Measurements from ENCODE around the gene NGEF. TPM values are rescaled to one million over a fixed set of nuclear protein-coding genes. Genes with fewer than 3 reads are reported as not detected.

Gene NGEF
- total and polyA plus RNA-seq, 4 donors = 10.6 to 22.6 (median 10.8) TPM

DNA sequence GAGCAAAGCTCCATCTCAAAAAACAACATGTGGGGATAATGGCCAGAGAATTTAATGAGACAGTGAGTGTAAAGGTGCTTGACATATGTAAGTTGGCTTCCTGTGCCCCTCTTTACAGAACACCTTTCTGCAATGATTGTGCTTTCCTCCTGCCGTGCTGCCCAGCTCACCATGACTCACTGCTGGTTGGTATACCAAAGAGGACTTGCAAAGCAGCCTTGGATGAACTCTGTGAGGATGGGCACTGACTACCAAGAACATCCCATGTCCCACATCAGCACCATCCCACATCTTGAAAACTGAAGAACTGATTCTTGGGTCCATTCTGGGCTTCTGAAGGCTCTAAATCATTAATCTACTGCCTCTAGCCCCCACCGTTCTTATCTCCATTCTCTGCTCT, 52.2 kb downstream of the NGEF start:
- H3K36me3 ChIP-seq (ENCODE audit: control insufficient read depth in 4 of 4, insufficient read depth in 3 of 4, low read depth in 1 of 4, low read length in 3 of 4) = peaks cover 0 to 9% (median 2%) of the 10 kb centered on the region in 4 donors
- TF ChIP-seq YY1 (IDR thresholded peaks at IDR 0.05) (no peak), EGR1 (IDR thresholded peaks at IDR 0.05; ENCODE audit: low read depth in 2 of 2) (no peak), GABPA (IDR thresholded peaks at IDR 0.05 in 1 of 2, conservative IDR thresholded peaks at IDR 0.05 in 1 of 2) (no peak)
- TF ChIP-seq, protein P1, sequence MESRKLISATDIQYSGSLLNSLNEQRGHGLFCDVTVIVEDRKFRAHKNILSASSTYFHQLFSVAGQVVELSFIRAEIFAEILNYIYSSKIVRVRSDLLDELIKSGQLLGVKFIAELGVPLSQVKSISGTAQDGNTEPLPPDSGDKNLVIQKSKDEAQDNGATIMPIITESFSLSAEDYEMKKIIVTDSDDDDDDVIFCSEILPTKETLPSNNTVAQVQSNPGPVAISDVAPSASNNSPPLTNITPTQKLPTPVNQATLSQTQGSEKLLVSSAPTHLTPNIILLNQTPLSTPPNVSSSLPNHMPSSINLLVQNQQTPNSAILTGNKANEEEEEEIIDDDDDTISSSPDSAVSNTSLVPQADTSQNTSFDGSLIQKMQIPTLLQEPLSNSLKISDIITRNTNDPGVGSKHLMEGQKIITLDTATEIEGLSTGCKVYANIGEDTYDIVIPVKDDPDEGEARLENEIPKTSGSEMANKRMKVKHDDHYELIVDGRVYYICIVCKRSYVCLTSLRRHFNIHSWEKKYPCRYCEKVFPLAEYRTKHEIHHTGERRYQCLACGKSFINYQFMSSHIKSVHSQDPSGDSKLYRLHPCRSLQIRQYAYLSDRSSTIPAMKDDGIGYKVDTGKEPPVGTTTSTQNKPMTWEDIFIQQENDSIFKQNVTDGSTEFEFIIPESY (IDR thresholded peaks at IDR 0.05) = no peak
- no peaks in the 10 kb centered on the region for H3K27me3 ChIP-seq (ENCODE audit: control insufficient read depth in 4 of 4, insufficient read depth in 4 of 4, low read length in 3 of 4)
- no peaks in the 10 kb centered on the region for H3K4me1 ChIP-seq (ENCODE audit: control insufficient read depth in 4 of 4, insufficient read depth in 4 of 4, low read length in 3 of 4)
- DNase-seq (ENCODE audit: low spot score) = no peak
- H3K9me3 ChIP-seq (ENCODE audit: control insufficient read depth in 4 of 4, low read length in 3 of 4) = no peaks in the 10 kb centered on the region
- H3K9ac ChIP-seq (ENCODE audit: low read depth in 1 of 2, low read length in 2 of 2) = no peak overlapping the region
- WGBS = 95% methylated on average over 2 of the region's 2 CpGs
- no peak overlapping the region for H3K4me3 ChIP-seq (ENCODE audit: low read depth in 1 of 3, low read length in 3 of 3)
- H3K27ac ChIP-seq (ENCODE audit: low read depth in 1 of 2, low read length in 2 of 2) = no peak overlapping the region

DNA sequence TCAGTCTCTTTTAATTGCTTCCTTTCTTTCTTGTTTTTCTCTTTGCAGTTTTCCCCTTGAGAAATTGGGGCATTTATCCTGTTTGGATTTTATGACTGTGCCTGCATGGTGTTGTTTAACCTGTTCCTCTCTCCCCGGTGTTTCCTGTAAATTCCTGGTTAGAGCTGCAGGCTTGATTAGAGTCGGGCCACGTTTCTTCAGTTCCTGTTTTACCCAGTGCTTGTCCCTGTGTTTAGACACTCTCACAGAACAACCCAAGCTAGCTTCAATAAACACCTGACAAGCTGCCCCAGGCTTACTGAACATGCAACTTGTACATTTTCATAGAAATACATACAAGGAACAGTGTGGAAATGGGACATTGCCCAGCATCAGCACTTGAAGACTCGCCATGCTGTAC, 53.9 kb downstream of the NGEF start:
- Histone ChIP-seq H3K4me1 (ENCODE audit: control insufficient read depth in 4 of 4, insufficient read depth in 4 of 4, low read length in 3 of 4) (no peaks in the 10 kb centered on the region), H3K9me3 (ENCODE audit: control insufficient read depth in 4 of 4, low read length in 3 of 4) (no peaks in the 10 kb centered on the region), H3K27me3 (ENCODE audit: control insufficient read depth in 4 of 4, insufficient read depth in 4 of 4, low read length in 3 of 4) (no peaks in the 10 kb centered on the region), H3K36me3 (ENCODE audit: control insufficient read depth in 4 of 4, insufficient read depth in 3 of 4, low read depth in 1 of 4, low read length in 3 of 4) (peaks cover 0 to 7% (median 1%) of the 10 kb centered on the region in 4 donors), H3K27ac (ENCODE audit: low read depth in 1 of 2, low read length in 2 of 2) (no peak overlapping the region), H3K4me3 (ENCODE audit: low read depth in 1 of 3, low read length in 3 of 3) (no peak overlapping the region), H3K9ac (ENCODE audit: low read depth in 1 of 2, low read length in 2 of 2) (no peak overlapping the region)
- WGBS = 87% methylated on average over 4 of the region's 4 CpGs
- TF ChIP-seq NR2F2 (IDR thresholded peaks at IDR 0.05) (no peak), YY1 (IDR thresholded peaks at IDR 0.05) (no peak), TAF1 (conservative IDR thresholded peaks at IDR 0.05) (no peak), JUND (IDR thresholded peaks at IDR 0.05) (no peak), HNF4G (IDR thresholded peaks at IDR 0.05) (no peak), GABPA (IDR thresholded peaks at IDR 0.05 in 1 of 2, conservative IDR thresholded peaks at IDR 0.05 in 1 of 2) (no peak), HNF4A (conservative IDR thresholded peaks at IDR 0.05) (no peak), FOXA2 (IDR thresholded peaks at IDR 0.05) (no peak), RXRA (IDR thresholded peaks at IDR 0.05) (no peak), EGR1 (IDR thresholded peaks at IDR 0.05; ENCODE audit: low read depth in 2 of 2) (no peak)
- TF ChIP-seq, protein P1 (IDR thresholded peaks at IDR 0.05) = no peak
- TF ChIP-seq, protein P2, sequence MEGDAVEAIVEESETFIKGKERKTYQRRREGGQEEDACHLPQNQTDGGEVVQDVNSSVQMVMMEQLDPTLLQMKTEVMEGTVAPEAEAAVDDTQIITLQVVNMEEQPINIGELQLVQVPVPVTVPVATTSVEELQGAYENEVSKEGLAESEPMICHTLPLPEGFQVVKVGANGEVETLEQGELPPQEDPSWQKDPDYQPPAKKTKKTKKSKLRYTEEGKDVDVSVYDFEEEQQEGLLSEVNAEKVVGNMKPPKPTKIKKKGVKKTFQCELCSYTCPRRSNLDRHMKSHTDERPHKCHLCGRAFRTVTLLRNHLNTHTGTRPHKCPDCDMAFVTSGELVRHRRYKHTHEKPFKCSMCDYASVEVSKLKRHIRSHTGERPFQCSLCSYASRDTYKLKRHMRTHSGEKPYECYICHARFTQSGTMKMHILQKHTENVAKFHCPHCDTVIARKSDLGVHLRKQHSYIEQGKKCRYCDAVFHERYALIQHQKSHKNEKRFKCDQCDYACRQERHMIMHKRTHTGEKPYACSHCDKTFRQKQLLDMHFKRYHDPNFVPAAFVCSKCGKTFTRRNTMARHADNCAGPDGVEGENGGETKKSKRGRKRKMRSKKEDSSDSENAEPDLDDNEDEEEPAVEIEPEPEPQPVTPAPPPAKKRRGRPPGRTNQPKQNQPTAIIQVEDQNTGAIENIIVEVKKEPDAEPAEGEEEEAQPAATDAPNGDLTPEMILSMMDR (IDR thresholded peaks at IDR 0.05; ENCODE audit: low read depth, low read length, missing input control) = no peak
- no peak for DNase-seq (ENCODE audit: low spot score)

DNA sequence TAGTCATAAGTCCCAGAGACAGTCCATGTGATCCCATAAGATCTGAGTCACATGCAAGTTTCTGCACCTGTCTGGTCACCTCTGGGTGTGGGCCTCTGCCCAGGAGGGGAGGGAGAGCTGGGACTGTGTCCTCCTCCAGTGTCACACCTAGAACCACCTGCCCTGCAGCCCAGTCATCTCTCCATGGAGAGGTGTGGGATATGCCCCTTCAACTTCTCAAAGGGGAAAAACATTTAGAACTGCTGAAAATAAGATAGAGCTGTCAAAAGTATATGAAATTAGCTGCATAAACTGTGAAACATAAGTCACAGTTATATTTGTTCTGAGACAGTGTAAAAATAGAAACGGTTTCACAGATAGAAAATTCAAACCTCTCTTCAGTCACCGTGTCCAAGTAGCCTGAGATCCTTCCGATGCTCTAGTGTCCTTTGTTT, 55.4 kb downstream of the NGEF start:
- H3K27ac ChIP-seq (ENCODE audit: low read depth in 1 of 2, low read length in 2 of 2) = no peak overlapping the region
- 89% methylated on average over 3 of the region's 3 CpGs for WGBS
- DNase-seq (ENCODE audit: low spot score) = no peak
- H3K27me3 ChIP-seq (ENCODE audit: control insufficient read depth in 4 of 4, insufficient read depth in 4 of 4, low read length in 3 of 4) = no peaks in the 10 kb centered on the region
- no peak for TF ChIP-seq HNF4A (conservative IDR thresholded peaks at IDR 0.05)
- TF ChIP-seq YY1 (IDR thresholded peaks at IDR 0.05) = no peak
- no peak for TF ChIP-seq RXRA (IDR thresholded peaks at IDR 0.05)
- TF ChIP-seq TAF1 (conservative IDR thresholded peaks at IDR 0.05) = no peak
- TF ChIP-seq, protein P3, sequence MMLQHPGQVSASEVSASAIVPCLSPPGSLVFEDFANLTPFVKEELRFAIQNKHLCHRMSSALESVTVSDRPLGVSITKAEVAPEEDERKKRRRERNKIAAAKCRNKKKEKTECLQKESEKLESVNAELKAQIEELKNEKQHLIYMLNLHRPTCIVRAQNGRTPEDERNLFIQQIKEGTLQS (IDR thresholded peaks at IDR 0.05) = no peak
- TF ChIP-seq, protein P4, sequence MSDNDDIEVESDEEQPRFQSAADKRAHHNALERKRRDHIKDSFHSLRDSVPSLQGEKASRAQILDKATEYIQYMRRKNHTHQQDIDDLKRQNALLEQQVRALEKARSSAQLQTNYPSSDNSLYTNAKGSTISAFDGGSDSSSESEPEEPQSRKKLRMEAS (IDR thresholded peaks at IDR 0.05) = no peak
- TF ChIP-seq, protein P5, sequence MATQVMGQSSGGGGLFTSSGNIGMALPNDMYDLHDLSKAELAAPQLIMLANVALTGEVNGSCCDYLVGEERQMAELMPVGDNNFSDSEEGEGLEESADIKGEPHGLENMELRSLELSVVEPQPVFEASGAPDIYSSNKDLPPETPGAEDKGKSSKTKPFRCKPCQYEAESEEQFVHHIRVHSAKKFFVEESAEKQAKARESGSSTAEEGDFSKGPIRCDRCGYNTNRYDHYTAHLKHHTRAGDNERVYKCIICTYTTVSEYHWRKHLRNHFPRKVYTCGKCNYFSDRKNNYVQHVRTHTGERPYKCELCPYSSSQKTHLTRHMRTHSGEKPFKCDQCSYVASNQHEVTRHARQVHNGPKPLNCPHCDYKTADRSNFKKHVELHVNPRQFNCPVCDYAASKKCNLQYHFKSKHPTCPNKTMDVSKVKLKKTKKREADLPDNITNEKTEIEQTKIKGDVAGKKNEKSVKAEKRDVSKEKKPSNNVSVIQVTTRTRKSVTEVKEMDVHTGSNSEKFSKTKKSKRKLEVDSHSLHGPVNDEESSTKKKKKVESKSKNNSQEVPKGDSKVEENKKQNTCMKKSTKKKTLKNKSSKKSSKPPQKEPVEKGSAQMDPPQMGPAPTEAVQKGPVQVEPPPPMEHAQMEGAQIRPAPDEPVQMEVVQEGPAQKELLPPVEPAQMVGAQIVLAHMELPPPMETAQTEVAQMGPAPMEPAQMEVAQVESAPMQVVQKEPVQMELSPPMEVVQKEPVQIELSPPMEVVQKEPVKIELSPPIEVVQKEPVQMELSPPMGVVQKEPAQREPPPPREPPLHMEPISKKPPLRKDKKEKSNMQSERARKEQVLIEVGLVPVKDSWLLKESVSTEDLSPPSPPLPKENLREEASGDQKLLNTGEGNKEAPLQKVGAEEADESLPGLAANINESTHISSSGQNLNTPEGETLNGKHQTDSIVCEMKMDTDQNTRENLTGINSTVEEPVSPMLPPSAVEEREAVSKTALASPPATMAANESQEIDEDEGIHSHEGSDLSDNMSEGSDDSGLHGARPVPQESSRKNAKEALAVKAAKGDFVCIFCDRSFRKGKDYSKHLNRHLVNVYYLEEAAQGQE (IDR thresholded peaks at IDR 0.05) = no peak
- TF ChIP-seq FOXA2 (IDR thresholded peaks at IDR 0.05) = no peak
- TF ChIP-seq EGR1 (IDR thresholded peaks at IDR 0.05; ENCODE audit: low read depth in 2 of 2) = no peak
- no peak for TF ChIP-seq JUND (IDR thresholded peaks at IDR 0.05)
- no peaks in the 10 kb centered on the region for H3K9me3 ChIP-seq (ENCODE audit: control insufficient read depth in 4 of 4, low read length in 3 of 4)
- H3K36me3 ChIP-seq (ENCODE audit: control insufficient read depth in 4 of 4, insufficient read depth in 3 of 4, low read depth in 1 of 4, low read length in 3 of 4) = peaks cover 0 to 6% (median 1%) of the 10 kb centered on the region in 4 donors
- H3K4me1 ChIP-seq (ENCODE audit: control insufficient read depth in 4 of 4, insufficient read depth in 4 of 4, low read length in 3 of 4) = no peaks in the 10 kb centered on the region
- H3K9ac ChIP-seq (ENCODE audit: low read depth in 1 of 2, low read length in 2 of 2) = no peak overlapping the region
- H3K4me3 ChIP-seq (ENCODE audit: low read depth in 1 of 3, low read length in 3 of 3) = no peak overlapping the region
